AG09309 (cell line): ENCODE measurements around the gene CREBZF.

Experiments used
- DNase-seq: peaks from one replicate; pipeline ENCODE4 v3.0.0-alpha.2; 2010; ENCODE audit warnings: low read depth
- H3K4me3 ChIP-seq: 2 replicates; pipeline ENCODE4 v1.5.1; 2011; ENCODE audit warnings: mild to moderate bottlenecking, low read depth, low read length, moderate library complexity; ENCODE audit not compliant: control insufficient read depth
- CTCF ChIP-seq: IDR thresholded peaks from 2 replicates; pipeline ENCODE4 v1.5.1; 2011; ENCODE audit warnings: mild to moderate bottlenecking, low read depth, low read length, inconsistent platforms; ENCODE audit not compliant: insufficient read depth, control insufficient read depth; ENCODE audit errors: missing control alignments

Gene CREBZF

GRCh38 chr11:85699957-85700741 is 35.2 kb upstream of the CREBZF start:
- TF ChIP-seq CTCF, result no peak
- no peak for DNase-seq
- H3K4me3 ChIP-seq, result no peak overlapping the region

GRCh38 chr11:85698195-85698594 is 33.3 kb upstream of the CREBZF start:
- no peak for DNase-seq
- no peak for TF ChIP-seq CTCF
- H3K4me3 ChIP-seq, result no peak overlapping the region

GRCh38 chr11:85697747-85698146 is 32.8 kb upstream of the CREBZF start:
- TF ChIP-seq CTCF, result no peak
- no peak for DNase-seq
- H3K4me3 ChIP-seq, result no peak overlapping the region

- no peak overlapping the region for H3K4me3 ChIP-seq
- no peak for DNase-seq
- no peak for TF ChIP-seq CTCF
These were observed 30.6 kb upstream of the CREBZF start for GRCh38 chr11:85695546-85695945.

GRCh38 chr11:85694385-85694980 is 29.6 kb upstream of the CREBZF start:
- no peak overlapping the region for H3K4me3 ChIP-seq
- DNase-seq, result no peak
- peak; percentile 60 for TF ChIP-seq CTCF

- peak within 1 kb of the TSS; percentile 22 for H3K4me3 ChIP-seq
- no peak for TF ChIP-seq CTCF
- peak; percentile 73 for DNase-seq
These were observed 21.0 kb upstream of the CREBZF start, which contains the start of gene CCDC89 for GRCh38 chr11:85685820-85686459. Gene CCDC89 (minus strand): TSS chr11:85686195. CDS start chr11:85686130, 65 bp downstream.
